OCI-LY1 (cell line): Measurements from ENCODE around the gene FTSJ1.
"Not testable (repeated sequence)": the region's sequence is repeated elsewhere in the genome, so short reads cannot be mapped to it uniquely, and the experiment has no call there.

Experiments
- H2AFZ ChIP-seq: fragments of 200-600 bp; sonication (generic), shearing (Covaris generic); 2 replicates; pipeline ENCODE4 v1.6.0; 2014; ENCODE audit warnings: antibody characterized with exemption, mild to moderate bottlenecking, low read length
- H3F3A ChIP-seq: fragments of 200-600 bp; sonication (generic), shearing (Covaris generic); 2 replicates; pipeline ENCODE4 v1.6.0; 2014; ENCODE audit warnings: mild to moderate bottlenecking, antibody characterized with exemption, low read length, moderate library complexity; ENCODE audit not compliant: insufficient read depth
- H3K27ac ChIP-seq: fragments of 200-600 bp; sonication (generic); 2 replicates; pipeline ENCODE4 v1.5.1; 2014; ENCODE audit warnings: low read length, mixed run types, mild to moderate bottlenecking, low read depth; ENCODE audit not compliant: poor library complexity, severe bottlenecking
- H3K27me3 ChIP-seq: fragments of 200-600 bp; sonication (generic); 2 replicates; pipeline ENCODE4 v1.6.0; 2014; ENCODE audit warnings: antibody characterized with exemption, mild to moderate bottlenecking, low read length, moderate library complexity; ENCODE audit not compliant: insufficient read depth
- H3K36me3 ChIP-seq: fragments of 200-600 bp; sonication (generic); 2 replicates; pipeline ENCODE4 v1.6.1; 2014; ENCODE audit warnings: mild to moderate bottlenecking, antibody characterized with exemption, low read length, moderate library complexity, mixed read lengths; ENCODE audit not compliant: insufficient read depth
- H3K4me1 ChIP-seq: fragments of 200-600 bp; sonication (generic); 2 replicates; pipeline ENCODE4 v1.5.1; 2014; ENCODE audit warnings: mild to moderate bottlenecking, low read length, moderate library complexity; ENCODE audit not compliant: insufficient read depth, severe bottlenecking
- H3K4me2 ChIP-seq: fragments of 200-600 bp; sonication (generic), shearing (Covaris generic); 2 replicates; pipeline ENCODE4 v1.6.1; 2014; ENCODE audit warnings: low read length
- H3K4me3 ChIP-seq: fragments of 200-600 bp; sonication (generic); 2 replicates; pipeline ENCODE4 v1.5.1; 2014; ENCODE audit warnings: low read length, low read depth, mild to moderate bottlenecking, mixed read lengths; ENCODE audit not compliant: poor library complexity, severe bottlenecking
- H3K79me2 ChIP-seq: fragments of 200-600 bp; shearing (Covaris generic); 2 replicates; pipeline ENCODE4 v1.6.1; 2016; ENCODE audit warnings: mixed run types, low read length, mixed read lengths; ENCODE audit not compliant: insufficient read depth
- H3K9ac ChIP-seq: fragments of 200-600 bp; sonication (generic), shearing (Covaris generic); 2 replicates; pipeline ENCODE4 v1.6.1; 2014; ENCODE audit warnings: mild to moderate bottlenecking, low read length, mixed read lengths
- H3K9me2 ChIP-seq: fragments of 200-600 bp; sonication (generic), shearing (Covaris generic); 2 replicates; pipeline ENCODE4 v1.6.1; 2014; ENCODE audit warnings: low read depth, mild to moderate bottlenecking, low read length, mixed read lengths
- H3K9me3 ChIP-seq: fragments of 200-600 bp; shearing (Covaris generic); 2 replicates; pipeline ENCODE4 v1.6.1; 2014; ENCODE audit warnings: low read length, mixed read lengths
- H4K20me1 ChIP-seq: fragments of 200-600 bp; sonication (generic), shearing (Covaris generic); 2 replicates; pipeline ENCODE4 v1.6.0; 2016; ENCODE audit warnings: mild to moderate bottlenecking, low read length; ENCODE audit not compliant: insufficient read depth
- EZH2 ChIP-seq: fragments of 200-600 bp; sonication (generic), shearing (Covaris generic); IDR thresholded peaks from 2 replicates; pipeline ENCODE4 v1.8.0; 2017; ENCODE audit warnings: borderline replicate concordance, mixed run types, mild to moderate bottlenecking, antibody characterized with exemption, low read length, moderate library complexity, mixed read lengths
- TF ChIP-seq, protein P1 (sequence below): fragments of 200-600 bp; sonication (generic), shearing (Covaris generic); IDR thresholded peaks from 2 replicates; pipeline ENCODE4 v1.5.1; 2017; ENCODE audit warnings: mild to moderate bottlenecking, antibody characterized with exemption, low read length, moderate library complexity, mixed read lengths

FTSJ1 gene

DNA sequence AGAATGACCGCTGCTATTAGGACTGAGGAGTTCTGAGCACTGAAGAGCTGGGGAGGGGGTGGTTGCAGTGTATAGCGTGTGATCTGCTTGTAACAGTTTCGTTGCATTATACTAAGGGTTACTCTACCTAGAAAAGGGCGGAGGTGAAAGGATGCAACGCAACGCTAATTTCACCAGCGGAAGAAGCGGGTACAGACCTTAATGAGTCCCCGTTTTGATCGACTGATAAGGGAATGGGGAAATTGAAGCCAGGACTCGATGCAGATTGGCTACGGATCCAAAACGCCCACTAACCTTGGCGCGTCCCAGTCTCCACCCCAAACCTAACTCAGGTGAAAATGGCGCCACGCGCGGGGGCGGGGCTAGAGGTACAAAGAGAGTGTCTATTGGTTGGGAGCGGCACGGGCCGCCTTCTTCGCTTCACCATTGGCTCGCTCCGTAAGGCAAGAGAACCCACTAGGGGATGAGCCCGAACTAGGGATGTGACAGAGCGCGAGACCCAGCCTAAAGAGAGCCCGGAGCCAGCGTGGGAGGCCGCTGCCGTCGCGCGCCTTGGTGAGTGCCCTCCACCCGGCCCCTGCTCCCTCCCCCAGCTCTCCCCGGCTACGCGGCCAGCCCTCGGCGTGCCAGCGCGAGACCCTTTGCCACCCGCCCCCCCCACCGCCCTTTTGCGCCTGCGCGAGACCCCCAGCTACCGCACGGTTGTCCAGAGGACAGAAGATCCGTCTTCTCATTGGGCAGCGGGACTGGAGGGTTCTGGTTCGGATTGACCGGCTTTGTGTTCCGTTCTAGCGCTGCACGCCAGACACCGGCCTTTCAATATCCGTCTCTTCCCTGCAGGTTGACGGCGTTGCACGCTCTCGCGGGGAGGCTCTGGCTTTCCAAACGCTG, 45.6 kb downstream of the FTSJ1 start, which contains the start of gene EBP:
Gene EBP, plus strand, starts transcription at position 456 of the 891 bp plus-strand sequence. CDS start 1,964 bp downstream, outside the sequence.
- H3K27me3 ChIP-seq, result no peaks in the 10 kb centered on the region
- peaks cover 9% of the 10 kb centered on the region for H3K79me2 ChIP-seq
- peak within 1 kb of the TSS; percentile 98 for H3K9ac ChIP-seq
- TF ChIP-seq, protein P1, sequence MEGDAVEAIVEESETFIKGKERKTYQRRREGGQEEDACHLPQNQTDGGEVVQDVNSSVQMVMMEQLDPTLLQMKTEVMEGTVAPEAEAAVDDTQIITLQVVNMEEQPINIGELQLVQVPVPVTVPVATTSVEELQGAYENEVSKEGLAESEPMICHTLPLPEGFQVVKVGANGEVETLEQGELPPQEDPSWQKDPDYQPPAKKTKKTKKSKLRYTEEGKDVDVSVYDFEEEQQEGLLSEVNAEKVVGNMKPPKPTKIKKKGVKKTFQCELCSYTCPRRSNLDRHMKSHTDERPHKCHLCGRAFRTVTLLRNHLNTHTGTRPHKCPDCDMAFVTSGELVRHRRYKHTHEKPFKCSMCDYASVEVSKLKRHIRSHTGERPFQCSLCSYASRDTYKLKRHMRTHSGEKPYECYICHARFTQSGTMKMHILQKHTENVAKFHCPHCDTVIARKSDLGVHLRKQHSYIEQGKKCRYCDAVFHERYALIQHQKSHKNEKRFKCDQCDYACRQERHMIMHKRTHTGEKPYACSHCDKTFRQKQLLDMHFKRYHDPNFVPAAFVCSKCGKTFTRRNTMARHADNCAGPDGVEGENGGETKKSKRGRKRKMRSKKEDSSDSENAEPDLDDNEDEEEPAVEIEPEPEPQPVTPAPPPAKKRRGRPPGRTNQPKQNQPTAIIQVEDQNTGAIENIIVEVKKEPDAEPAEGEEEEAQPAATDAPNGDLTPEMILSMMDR, result no peak
- TF ChIP-seq EZH2, result no peak
- H3K9me3 ChIP-seq, result no peaks in the 10 kb centered on the region
- peaks cover 27% of the 10 kb centered on the region for H3K4me1 ChIP-seq
- H3K9me2 ChIP-seq, result no peaks in the 10 kb centered on the region
- no peaks in the 10 kb centered on the region for H4K20me1 ChIP-seq
- peaks cover 27% of the 10 kb centered on the region for H3K36me3 ChIP-seq
- H3F3A ChIP-seq, result no peaks in the 10 kb centered on the region
- peak within 1 kb of the TSS; percentile 99 for H3K4me3 ChIP-seq
- H3K27ac ChIP-seq, result peak within 1 kb of the TSS; percentile 65
- peak within 1 kb of the TSS; percentile 91 for H3K4me2 ChIP-seq
- no peak within 1 kb of the TSS for H2AFZ ChIP-seq

DNA sequence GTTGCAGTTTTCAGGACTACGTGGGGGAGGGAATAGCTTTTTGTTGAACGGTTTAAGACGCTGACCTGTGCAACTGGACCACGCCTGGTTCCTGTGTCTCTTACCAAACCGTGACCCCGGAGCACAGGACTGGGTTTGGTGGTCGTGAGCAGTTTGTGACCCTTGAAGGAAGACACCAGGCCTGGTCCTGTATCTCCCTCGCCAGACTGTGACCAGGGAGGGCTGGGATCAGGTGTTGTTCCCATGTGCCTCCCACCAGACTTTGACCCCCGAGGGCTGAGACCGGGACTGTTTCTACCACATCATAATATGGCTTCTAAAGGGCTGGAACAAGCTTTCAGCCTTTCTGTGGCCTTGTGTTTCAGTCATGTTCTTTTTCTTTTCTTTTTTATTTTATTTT, 46.3 kb downstream of the FTSJ1 start:
- Histone ChIP-seq H3K36me3 (peaks cover 34% of the 10 kb centered on the region), H3K27ac (peak overlapping the region; percentile 65), H3K4me2 (peak overlapping the region; percentile 91), H2AFZ (no peak overlapping the region), H3K9me2 (no peaks in the 10 kb centered on the region), H3K9me3 (no peaks in the 10 kb centered on the region), H3K9ac (peak overlapping the region; percentile 98), H4K20me1 (no peaks in the 10 kb centered on the region), H3K4me1 (peaks cover 27% of the 10 kb centered on the region), H3K27me3 (no peaks in the 10 kb centered on the region), H3F3A (no peaks in the 10 kb centered on the region), H3K4me3 (peak overlapping the region; percentile 99), H3K79me2 (peaks cover 9% of the 10 kb centered on the region)
- TF ChIP-seq, protein P1, result no peak
- TF ChIP-seq EZH2, result no peak

DNA sequence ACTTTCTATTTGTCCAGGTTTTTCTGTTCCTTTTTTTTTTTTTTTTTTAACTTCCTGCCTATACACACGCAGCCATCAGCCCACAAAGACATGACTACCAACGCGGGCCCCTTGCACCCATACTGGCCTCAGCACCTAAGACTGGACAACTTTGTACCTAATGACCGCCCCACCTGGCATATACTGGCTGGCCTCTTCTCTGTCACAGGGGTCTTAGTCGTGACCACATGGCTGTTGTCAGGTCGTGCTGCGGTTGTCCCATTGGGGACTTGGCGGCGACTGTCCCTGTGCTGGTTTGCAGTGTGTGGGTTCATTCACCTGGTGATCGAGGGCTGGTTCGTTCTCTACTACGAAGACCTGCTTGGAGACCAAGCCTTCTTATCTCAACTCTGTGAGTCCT, 47.7 kb downstream of the FTSJ1 start:
- H3K4me1 ChIP-seq, result peaks cover 27% of the 10 kb centered on the region
- H3K27me3 ChIP-seq, result no peaks in the 10 kb centered on the region
- H3K36me3 ChIP-seq, result peaks cover 47% of the 10 kb centered on the region
- no peak for TF ChIP-seq EZH2
- TF ChIP-seq, protein P1, result no peak
- no peaks in the 10 kb centered on the region for H3K9me2 ChIP-seq
- H3K4me3 ChIP-seq, result no peak overlapping the region
- H4K20me1 ChIP-seq, result no peaks in the 10 kb centered on the region
- H3K4me2 ChIP-seq, result no peak overlapping the region
- H3K27ac ChIP-seq, result no peak overlapping the region
- H3K9me3 ChIP-seq, result no peaks in the 10 kb centered on the region
- no peak overlapping the region for H3K9ac ChIP-seq
- no peaks in the 10 kb centered on the region for H3F3A ChIP-seq
- peaks cover 9% of the 10 kb centered on the region for H3K79me2 ChIP-seq
- no peak overlapping the region for H2AFZ ChIP-seq

DNA sequence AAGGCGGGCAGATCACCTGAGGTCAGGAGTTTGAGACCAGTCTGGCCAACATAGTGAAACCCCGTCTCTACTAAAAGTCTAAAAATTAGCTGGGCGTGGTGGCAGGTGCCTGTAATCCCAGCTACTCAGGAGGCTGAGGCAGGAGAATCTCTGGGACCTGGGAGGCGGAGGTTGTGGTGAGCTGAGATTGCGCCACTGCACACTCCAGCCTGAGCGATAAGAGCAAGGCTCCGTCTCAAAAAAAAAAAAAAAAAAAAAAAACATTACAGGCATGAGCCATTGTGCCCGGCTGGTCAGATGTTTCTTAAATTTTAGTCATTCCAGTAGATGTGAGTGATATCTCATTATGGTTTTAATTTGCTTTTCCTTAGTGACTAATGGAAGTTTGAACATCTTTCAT, 49.9 kb downstream of the FTSJ1 start:
- not testable (repeated sequence) for H3K9me2 ChIP-seq, H3K9me3 ChIP-seq, H3K79me2 ChIP-seq, H3F3A ChIP-seq, H3K4me2 ChIP-seq, H4K20me1 ChIP-seq, H3K9ac ChIP-seq, H3K27ac ChIP-seq, H2AFZ ChIP-seq, H3K4me3 ChIP-seq, H3K27me3 ChIP-seq
- peaks cover 49% of the 10 kb centered on the region for H3K36me3 ChIP-seq
- peaks cover 23% of the 10 kb centered on the region for H3K4me1 ChIP-seq
